ENCODE measurements around the gene DYSF.

DYSF gene

DNA sequence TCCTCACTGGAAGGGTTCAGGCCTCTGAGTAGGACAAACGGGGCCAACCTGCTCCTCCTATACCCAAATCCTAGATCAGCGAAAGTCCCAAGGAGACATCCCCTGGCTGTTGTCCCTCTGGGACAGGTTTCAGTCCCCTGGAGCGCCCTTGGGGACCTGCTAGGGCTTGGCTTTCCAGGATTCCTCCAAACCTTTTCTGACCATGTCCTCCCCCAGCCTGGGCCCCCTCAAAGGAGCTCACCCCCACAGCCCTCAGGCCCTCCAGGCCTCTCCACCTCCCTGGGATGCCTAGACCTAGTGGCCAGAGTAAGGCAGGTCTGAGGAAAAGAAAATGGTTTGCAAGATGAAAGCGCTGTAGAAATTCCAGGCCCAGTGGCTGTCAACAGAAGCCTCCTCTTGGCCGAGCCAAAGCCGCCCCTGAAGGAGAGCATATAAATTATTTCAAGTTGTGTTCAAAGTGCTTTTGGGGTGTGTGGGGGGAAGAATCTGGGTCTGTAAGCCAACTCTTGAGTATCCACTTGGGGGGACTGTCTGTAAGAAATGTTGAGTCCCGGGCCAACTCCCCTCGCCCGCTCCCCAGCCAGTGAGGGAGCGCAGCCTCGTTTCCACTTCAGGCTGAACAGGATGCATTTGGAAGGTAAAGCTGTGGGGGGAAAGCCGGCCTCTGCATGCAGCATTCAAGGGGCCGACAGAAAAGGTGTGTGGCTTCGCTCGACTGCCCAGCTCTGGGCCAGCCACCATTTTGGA is 158.6 kb downstream of the DYSF start:
- ChIA-PET POLR2A (no interaction called here), CTCF (no interaction called here)
- TF ChIP-seq ARNT (IDR thresholded peaks at IDR 0.05) (no peak), PKNOX1 (IDR thresholded peaks at IDR 0.05) (no peak)
- no peak for DNase-seq (ENCODE audit: extremely low spot score)

GRCh38 chr2:71612581-71613402 is 159.4 kb downstream of the DYSF start:
- ChIA-PET CTCF (no interaction called here), POLR2A (no interaction called here)
- no peak for DNase-seq (ENCODE audit: extremely low spot score)
- TF ChIP-seq SUZ12 (IDR thresholded peaks at IDR 0.05) (no peak), L3MBTL2 (conservative IDR thresholded peaks at IDR 0.05) (no peak), PKNOX1 (IDR thresholded peaks at IDR 0.05) (no peak), FOXK2 (IDR thresholded peaks at IDR 0.05) (no peak), CTBP1 (IDR thresholded peaks at IDR 0.05; ENCODE audit: borderline replicate concordance) (no peak), HDGF (IDR thresholded peaks at IDR 0.05; ENCODE audit: borderline replicate concordance) (no peak)

DNA sequence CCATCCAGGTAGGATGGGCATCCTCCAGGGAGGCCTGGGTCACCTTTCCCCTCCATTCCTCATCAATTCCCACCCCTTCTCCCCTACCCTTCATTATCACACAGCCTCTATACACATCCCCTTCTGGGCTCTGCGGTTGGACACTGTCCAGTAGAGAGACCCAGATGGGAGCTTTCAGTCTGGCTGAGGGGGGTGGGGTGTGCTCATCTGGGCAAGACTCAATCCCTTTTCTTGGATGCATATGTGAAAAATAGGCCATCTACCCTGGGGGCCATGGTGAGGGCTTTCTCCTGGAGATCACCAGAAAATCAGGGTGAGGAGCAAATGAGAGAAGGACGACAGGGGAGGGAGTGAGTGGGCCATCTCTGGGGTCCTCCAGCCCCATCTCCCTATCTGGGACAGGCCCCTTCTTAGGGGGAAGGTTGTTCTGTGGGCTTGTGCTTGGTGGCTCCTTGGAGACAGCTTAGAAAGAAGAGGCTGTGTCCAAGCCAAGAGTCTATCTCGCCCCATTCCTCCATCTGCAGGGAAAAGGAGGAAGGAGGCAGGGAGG is 160.1 kb downstream of the DYSF start:
- ChIA-PET POLR2A (no interaction called here), CTCF (no interaction called here)
- no peak for TF ChIP-seq L3MBTL2 (conservative IDR thresholded peaks at IDR 0.05)
- no peak for TF ChIP-seq ZNF384 (IDR thresholded peaks at IDR 0.05)
- no peak for TF ChIP-seq NFRKB (IDR thresholded peaks at IDR 0.05)
- no peak for TF ChIP-seq PKNOX1 (IDR thresholded peaks at IDR 0.05)
- no peak for DNase-seq (ENCODE audit: extremely low spot score)

GRCh38 chr2:71613953-71614925 is 160.9 kb downstream of the DYSF start:
- ChIA-PET CTCF (no interaction called here), POLR2A (no interaction called here)
- DNase-seq (ENCODE audit: extremely low spot score), result no peak
- TF ChIP-seq ZNF384 (IDR thresholded peaks at IDR 0.05) (no peak), HDGF (IDR thresholded peaks at IDR 0.05; ENCODE audit: borderline replicate concordance) (no peak), ARNT (IDR thresholded peaks at IDR 0.05) (no peak), NFRKB (IDR thresholded peaks at IDR 0.05) (no peak), SUZ12 (IDR thresholded peaks at IDR 0.05) (no peak), FOXM1 (IDR thresholded peaks at IDR 0.05; ENCODE audit: borderline replicate concordance) (no peak), SP1 (IDR thresholded peaks at IDR 0.05) (no peak), FOXA1 (IDR thresholded peaks at IDR 0.05) (no peak), ELF4 (IDR thresholded peaks at IDR 0.05) (no peak), FOXK2 (IDR thresholded peaks at IDR 0.05) (no peak), LEF1 (IDR thresholded peaks at IDR 0.05; ENCODE audit: borderline replicate concordance) (no peak), L3MBTL2 (conservative IDR thresholded peaks at IDR 0.05) (no peak)

DNA sequence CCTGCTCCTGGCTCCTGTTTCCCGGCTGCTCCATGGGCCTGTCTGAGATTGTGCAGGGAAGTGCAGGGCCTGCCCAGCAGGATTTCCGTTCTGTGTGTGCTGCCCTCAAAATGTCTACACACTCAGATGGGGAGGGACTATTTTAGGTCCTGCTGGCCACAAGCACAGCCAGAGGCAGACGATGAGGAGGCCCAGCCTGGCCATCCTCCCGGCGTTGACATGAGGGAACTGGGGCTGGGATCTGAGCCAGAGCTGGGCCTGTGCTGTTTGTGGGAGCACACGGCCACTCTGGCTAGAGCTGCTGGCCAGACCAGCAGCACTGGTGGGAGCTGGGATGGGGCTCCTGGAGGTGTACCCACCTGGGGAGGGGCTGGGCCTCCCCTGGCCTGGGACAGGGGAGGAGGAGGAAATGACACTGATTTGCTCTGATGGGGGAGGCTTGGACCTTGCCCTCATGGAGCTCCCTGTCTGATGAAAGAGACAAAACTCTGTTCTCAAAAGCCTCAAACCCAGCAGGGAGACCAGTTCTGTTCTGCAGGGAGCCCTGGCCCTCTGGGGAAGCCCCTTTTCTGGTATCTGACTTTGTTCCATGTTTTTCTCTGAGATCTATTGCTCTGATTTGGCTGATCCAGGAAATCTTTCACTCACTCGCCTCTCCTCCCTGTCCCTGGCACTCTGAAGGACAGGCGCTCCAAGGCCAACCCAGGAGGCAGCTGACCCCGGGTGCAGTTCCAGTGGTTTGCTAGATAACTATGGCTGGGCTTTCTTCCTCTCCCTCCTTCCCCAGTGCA is 161.8 kb downstream of the DYSF start:
- TF ChIP-seq TARDBP (IDR thresholded peaks at IDR 0.05) (no peak), ARNT (IDR thresholded peaks at IDR 0.05) (no peak), CTBP1 (IDR thresholded peaks at IDR 0.05; ENCODE audit: borderline replicate concordance) (no peak), FOXM1 (IDR thresholded peaks at IDR 0.05; ENCODE audit: borderline replicate concordance) (no peak), HDGF (IDR thresholded peaks at IDR 0.05; ENCODE audit: borderline replicate concordance) (no peak), LEF1 (IDR thresholded peaks at IDR 0.05; ENCODE audit: borderline replicate concordance) (no peak), ZNF384 (IDR thresholded peaks at IDR 0.05) (no peak), L3MBTL2 (conservative IDR thresholded peaks at IDR 0.05) (no peak), SUZ12 (IDR thresholded peaks at IDR 0.05) (no peak), FOXK2 (IDR thresholded peaks at IDR 0.05) (no peak), NFRKB (IDR thresholded peaks at IDR 0.05) (no peak), BHLHE40 (IDR thresholded peaks at IDR 0.05; ENCODE audit: borderline replicate concordance) (no peak)
- ChIA-PET POLR2A (no interaction called here), CTCF (no interaction called here)
- no peak for DNase-seq (ENCODE audit: extremely low spot score)
